Measurements from ENCODE around the gene CCDC117.

- no peak for TF ChIP-seq CTCF (conservative IDR thresholded peaks at IDR 0.05; ENCODE audit: low read depth, low read length)
- TF ChIP-seq EZH2 (IDR thresholded peaks at IDR 0.05; ENCODE audit: borderline replicate concordance, low read depth, low read length, poor library complexity, severe bottlenecking), result no peak
These were observed 22.0 kb upstream of the CCDC117 start for GRCh38 chr22:28750471-28750881.
